ENCODE data around the gene RASGRP3.
A peak's percentile ranks its signal among the peaks of the same experiment; 100 is the strongest.
"Not testable (repeated sequence)": the region's sequence is repeated elsewhere in the genome, so short reads cannot be mapped to it uniquely, and the experiment has no call there.

The RASGRP3 gene, protein sequence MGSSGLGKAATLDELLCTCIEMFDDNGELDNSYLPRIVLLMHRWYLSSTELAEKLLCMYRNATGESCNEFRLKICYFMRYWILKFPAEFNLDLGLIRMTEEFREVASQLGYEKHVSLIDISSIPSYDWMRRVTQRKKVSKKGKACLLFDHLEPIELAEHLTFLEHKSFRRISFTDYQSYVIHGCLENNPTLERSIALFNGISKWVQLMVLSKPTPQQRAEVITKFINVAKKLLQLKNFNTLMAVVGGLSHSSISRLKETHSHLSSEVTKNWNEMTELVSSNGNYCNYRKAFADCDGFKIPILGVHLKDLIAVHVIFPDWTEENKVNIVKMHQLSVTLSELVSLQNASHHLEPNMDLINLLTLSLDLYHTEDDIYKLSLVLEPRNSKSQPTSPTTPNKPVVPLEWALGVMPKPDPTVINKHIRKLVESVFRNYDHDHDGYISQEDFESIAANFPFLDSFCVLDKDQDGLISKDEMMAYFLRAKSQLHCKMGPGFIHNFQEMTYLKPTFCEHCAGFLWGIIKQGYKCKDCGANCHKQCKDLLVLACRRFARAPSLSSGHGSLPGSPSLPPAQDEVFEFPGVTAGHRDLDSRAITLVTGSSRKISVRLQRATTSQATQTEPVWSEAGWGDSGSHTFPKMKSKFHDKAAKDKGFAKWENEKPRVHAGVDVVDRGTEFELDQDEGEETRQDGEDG

DNA sequence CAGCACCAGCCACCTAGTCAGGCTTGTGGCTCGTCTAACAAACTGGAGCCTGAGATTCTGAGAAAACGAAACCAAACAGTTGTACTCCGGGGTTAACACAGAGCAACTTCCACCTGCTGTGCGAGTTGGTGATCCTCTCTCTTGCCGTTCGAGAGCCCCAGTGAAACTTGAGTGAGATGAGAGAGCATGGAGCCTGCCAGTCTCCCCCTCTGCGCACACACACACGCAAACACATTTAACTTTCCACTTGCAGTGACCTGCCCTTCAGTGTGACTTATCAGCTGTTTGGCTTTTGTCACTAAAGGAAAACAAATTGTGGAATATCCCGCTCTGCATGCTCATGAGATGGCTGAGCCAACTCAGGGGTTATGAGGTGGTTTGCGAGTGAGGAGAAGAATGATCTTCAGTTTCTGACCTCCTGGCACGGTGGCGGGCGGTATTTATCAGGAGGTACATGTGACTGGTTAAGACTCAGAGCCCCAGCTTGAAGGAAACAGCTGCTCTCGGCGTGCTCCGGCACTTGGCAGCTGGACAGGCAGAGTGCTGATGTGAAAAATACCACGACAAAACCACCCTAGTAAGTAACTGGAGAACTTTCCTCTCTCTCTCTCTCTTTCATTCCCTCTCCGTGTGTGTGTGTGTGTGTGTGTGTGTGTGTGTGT, at the start of gene RASGRP3:
TSS of gene RASGRP3 (plus strand) at position 519 of the 662 bp plus-strand sequence. CDS start 38,488 bp downstream, outside the sequence.
- peak; percentile 55 for DNase-seq

GRCh38 chr2:33426666-33427231, 49.7 kb upstream of the RASGRP3 start:
- peak; percentile 85 for DNase-seq

DNA sequence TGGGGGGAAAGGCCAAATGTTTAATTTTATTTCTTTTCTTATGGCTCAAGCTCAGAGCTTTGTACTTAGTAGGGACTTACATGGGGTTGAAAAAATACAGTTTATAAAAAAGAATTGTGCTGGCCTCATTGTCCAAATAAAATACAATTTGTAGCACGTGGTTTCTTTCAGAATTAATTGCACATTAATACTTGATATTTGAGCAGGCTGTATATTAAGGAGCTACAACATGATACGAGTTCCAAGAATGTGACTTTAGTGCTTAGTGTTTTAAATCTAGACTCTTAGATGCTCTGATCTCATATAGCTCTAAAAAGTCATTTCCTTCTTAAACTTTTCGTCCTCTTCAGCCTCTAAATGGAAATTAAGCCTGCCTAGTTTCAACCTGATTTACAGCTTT, 46.4 kb upstream of the RASGRP3 start:
- no peak for DNase-seq

DNA sequence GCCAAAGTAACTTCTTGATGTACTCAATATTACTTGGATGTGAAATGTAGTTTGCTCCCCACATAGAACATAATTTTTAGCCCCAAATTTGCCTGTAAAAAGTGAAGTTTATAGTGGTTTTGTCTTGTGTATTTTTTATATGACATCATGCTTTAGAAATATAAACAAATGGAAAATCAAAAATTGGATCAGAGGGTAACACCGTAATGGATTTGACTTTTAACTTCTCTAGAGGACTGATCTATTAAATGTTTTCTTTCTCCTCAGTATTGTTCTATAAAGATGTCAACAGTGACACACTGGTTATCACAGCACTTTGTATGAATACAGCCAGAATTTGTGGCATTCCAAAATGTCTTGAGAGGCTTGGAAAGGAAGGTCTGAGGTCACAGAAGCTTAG, 45.6 kb upstream of the RASGRP3 start:
- DNase-seq: no peak

DNA sequence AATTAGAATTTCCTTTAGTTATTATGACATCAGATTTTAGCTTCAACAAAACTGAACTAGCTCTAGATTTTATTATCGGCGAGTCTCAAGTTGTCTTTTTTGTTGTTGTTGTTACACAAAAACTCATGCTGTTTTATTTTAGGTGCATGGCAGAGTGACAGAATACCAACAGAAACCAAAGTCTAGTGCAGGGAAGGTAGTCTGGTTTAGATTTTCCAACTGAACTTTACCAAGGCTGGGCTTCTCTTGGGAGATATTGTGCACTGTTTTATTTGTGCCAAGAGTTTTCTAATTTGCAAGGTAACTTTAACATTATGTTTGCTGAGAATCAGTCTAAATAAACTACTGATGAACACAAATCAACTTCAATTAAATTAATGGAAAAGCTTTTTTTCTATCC, 43.6 kb upstream of the RASGRP3 start:
- DNase-seq: no peak

GRCh38 chr2:33433279-33434235, 42.9 kb upstream of the RASGRP3 start:
- DNase-seq: no peak

DNA sequence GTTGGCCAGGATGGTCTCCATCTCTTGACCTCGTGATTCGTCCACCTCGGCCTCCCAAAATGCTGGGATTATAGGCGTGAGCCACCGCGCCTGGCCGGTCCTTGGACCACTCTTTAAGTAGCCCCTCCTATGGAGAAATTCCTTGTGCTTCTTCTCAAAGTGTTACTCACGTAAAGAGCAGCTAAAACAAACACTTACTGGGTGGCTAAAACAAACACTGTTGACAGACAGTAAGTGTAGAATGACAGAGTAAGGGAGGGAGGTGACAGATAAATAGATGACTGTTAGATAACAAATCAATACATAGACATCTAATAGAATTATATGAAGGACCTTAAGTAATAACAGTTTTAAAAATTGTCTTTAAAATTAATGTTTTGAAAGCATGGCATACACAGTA, 40.9 kb upstream of the RASGRP3 start:
- no peak for DNase-seq

DNA sequence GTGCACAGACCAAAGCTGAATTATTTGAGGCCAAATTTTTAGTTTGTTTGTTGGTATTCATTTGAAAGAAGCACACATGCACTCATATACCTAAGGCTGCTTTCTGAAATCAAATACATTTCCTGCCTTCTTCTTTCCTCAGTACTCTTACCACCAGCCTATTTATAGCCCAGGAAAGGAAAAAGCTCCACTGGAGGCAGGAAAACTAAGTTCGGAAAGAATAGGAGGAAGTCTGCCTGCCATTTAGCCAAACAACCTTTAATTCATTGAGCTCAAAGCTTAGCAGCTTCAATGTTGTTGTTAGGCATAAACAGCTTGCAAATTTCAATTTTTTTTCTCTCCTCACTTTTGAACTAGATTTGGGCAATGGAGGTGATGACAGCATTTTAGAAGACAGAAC, 40.4 kb upstream of the RASGRP3 start:
- no peak for DNase-seq

- peak; percentile 83 for DNase-seq
Measured at GRCh38 chr2:33437297-33437696, 39.2 kb upstream of the RASGRP3 start.

- DNase-seq: no peak
Measured at GRCh38 chr2:33437815-33438214, 38.6 kb upstream of the RASGRP3 start.

DNA sequence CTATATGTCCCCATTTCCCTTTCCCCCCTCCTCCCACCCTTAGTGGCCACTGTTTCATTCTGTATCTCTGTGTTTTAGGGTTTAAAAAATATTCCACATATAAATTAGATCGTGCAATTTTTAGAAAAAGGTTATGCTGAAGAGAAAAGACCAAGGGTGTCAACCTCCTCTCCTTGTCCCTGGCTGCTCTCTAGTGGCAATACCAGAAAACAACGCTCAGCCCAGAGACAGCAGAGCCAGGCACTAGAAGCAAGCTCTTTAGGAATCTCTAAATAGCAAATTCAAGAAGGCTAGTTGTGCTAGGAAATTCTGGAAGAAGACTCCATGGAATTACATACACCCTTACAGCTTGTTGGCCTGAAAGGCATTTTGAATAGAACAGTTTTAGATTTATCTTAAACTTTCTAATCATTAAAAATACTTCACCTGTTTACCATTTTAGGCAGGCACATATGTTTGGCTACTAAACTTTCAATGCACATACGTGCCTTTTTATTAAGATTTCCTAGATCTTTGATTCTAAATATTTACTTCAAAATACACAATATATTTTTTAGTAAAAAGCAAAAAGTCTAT, 35.1 kb upstream of the RASGRP3 start:
- peak; percentile 53 for DNase-seq

DNA sequence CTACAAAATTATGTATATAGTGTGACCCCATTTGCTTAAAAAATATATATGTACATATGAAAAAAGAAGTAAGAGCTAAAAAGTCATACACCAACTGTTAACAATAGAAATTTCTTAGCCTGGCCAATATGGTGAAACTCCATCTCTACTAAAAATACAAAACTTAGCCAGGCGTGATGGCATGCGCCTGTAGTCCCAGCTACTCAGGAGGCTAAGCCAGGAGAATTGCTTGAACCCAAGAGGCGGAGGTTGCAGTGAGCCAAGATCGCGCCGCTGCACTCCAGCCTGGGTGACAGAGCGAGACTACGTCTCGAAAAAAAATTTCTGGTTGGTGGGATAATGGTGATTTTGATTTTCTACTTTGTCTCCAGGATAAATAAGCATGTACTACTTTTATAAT, 34.4 kb upstream of the RASGRP3 start:
- DNase-seq: not testable (repeated sequence)

GRCh38 chr2:33442528-33443079, 33.8 kb upstream of the RASGRP3 start:
- no peak for DNase-seq

DNA sequence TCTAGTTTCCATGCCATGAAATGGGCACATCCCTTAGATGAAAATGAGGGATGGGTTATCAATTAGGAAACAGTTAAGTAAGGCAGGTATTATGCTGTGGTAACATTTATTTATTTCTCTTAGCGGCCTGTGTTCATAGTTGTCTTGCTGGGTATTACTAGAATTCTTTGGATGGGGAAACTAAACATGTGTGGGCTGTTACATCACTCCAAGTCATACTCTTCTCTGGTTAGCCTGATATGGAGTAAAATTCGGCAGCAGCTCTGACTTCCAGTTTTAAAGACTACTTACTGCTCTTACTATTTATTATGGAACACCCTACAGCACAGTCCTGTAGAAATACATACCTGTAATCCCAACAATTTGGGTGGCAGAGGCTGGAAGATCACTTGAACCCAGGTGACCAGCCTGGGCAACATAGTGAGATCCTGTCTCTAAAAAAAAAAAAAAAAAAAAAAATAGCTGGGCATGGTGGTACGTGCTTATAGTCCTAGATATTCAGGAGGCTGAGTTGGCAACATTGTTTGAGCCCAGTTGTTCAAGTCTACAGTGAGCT, 33.1 kb upstream of the RASGRP3 start:
- DNase-seq: no peak

DNA sequence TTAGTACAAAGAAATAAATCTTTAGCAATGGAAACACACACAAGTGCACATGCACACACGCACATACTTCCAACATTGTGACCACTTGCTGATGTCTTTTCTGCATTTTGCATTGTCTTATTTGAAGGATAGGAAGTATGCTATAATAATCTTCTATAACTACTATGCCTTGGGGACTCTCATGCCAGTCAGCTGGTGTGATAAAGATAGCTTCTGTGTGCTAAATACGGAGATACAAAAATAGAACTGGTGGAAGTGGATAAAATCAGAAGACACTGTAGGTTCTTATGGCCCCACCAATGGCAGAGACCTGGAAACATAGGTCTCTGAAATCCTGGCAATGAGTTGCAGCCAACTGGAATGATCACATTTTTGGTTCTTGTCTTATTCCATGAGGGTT, 31.5 kb upstream of the RASGRP3 start:
- DNase-seq: no peak

DNA sequence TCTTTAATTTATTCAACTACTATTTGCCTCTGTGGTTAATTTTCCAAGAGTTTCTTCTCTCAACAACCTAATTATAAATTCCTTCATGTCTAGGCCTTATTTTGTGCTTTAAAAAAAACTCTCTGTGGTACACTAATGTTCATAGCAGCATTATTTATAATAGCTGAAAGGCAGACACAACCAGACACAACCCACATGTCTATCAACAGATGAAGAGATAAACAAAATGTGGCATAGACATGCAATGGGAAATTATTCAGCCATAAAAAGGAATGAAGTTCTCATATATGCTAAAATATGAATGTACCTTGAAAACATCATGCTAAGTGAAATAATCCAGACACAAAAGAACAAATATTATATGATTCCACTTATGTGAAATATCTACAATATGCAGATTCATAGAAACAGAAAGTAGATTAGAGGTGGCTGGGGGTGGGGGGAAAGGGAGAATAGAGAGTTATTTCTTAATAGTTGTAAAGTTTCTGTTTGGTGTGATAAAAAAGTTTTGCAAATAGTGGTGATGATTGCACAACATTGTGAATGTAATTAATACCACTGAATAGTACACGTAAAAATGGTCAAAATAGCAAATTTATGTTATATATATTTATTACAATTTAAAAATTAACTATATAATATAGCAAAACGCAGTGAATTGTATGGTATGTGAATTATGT, 28.1 kb upstream of the RASGRP3 start:
- no peak for DNase-seq

DNA sequence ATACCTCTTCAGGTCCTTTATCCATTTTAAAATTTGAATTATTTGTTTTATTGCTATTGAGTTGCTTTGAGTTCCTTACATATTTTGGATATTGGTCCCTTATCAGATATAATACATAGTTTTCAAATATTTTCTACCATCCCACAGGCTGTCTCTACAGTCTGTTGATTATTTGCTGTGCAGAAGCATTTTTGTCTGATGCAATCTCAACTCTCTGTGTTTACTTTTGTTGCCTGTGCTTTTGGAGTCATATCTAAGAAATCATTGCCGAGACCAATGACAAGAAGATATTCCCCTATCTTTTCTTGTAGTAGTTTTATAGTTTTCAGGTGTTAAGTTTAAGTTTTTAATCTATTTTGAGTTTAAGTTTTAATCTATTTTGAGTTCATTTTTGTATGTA, 25.2 kb upstream of the RASGRP3 start:
- no peak for DNase-seq

DNA sequence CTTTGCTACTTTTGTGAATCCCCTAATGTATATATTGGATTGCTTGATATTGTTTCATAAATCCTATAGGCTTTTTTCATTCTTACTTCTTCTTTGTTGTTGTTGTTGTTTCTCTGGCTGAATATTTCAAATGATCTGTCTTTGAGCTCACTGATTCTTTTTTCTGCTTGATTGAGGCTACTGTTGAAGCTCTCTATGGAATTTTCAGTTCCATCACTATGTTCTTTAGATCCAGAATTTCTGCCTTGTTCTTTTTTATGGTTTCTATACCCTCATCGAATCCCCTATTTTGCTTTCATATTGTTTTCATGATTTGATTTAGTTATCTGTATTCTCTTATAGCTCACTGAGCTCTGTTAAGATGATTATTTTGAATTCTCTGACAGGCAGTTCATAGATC, 24.6 kb upstream of the RASGRP3 start:
- DNase-seq: no peak

DNA sequence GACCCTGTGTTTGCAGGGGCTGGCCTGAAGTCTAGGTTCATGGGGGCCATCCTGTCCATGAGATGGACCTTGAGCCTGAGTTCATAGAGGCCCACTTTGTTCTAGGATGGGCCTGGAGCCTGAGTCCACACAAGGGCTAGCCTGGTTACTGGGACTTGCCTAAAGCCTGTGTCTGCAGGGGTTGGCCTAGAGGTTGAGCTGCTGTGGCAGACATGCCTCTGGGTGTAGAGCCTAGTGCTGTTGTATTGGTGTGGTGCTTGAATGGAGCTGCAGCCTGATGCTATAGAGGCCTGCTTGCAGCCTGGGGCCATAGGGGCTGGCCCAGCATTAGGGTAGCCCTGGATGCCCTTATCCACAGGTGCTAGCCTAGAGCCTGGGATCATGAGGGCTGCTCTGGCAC, 23.9 kb upstream of the RASGRP3 start:
- DNase-seq: no peak

GRCh38 chr2:33453905-33454479, 22.5 kb upstream of the RASGRP3 start:
- DNase-seq: no peak
